ENCODE data around the gene C2CD4D. TPM values are rescaled to one million over a fixed set of nuclear protein-coding genes. Genes with fewer than 3 reads are reported as not detected.

Gene C2CD4D
- total and polyA plus RNA-seq, 7 experiments from 2014 or later, result 0.18 to 0.87 (median 0.34) TPM; not detected in 4

GRCh38 chr1:151798571-151798970 lies 41.0 kb downstream of the C2CD4D start:
- no peaks in the 10 kb centered on the region for H3K27me3 ChIP-seq (ENCODE audit: control insufficient read depth in 2 of 2, insufficient read depth in 2 of 2, low read length in 2 of 2)
- Mint-ChIP-seq H3K4me1 (peaks cover 0 to 11% (median 9%) of the 10 kb centered on the region in 7 donors), H3K27me3 (peaks cover 0 to 21% (median 6%) of the 10 kb centered on the region in 5 donors), H3K4me3 (no peak overlapping the region), H3K27ac (no peak overlapping the region), H3K9me3 (peaks cover 0 to 1% (median 0%) of the 10 kb centered on the region in 11 donors), H3K36me3 (peaks cover 0 to 20% (median 5%) of the 10 kb centered on the region in 5 donors)
- H3K36me3 ChIP-seq (ENCODE audit: control insufficient read depth in 2 of 3, insufficient read depth in 3 of 3, low read length in 3 of 3), result no peaks in the 10 kb centered on the region
- POLR2A ChIA-PET, result interaction anchor here (0.6 to 1.6 kb wide), 3 partner anchors 10 to 1830 kb away, joined by 3 to 7 read pairs (median 3); no protein-coding TSS in a partner anchor
- intact Hi-C loops (cut with micrococcal nuclease), result no loop called here
- no peak overlapping the region for H3K4me3 ChIP-seq (ENCODE audit: low read length)
- no peaks in the 10 kb centered on the region for H3K4me1 ChIP-seq (ENCODE audit: control insufficient read depth in 2 of 2, insufficient read depth in 2 of 2, low read length in 2 of 2)
- H3K27ac ChIP-seq (ENCODE audit: low read depth, low read length), result no peak overlapping the region
- CTCF ChIA-PET, result no interaction called here
- ATAC-seq, result no peak
- DNase-seq, result no peak
- H3K9me3 ChIP-seq (ENCODE audit: control insufficient read depth in 2 of 3, low read length in 3 of 3), result no peaks in the 10 kb centered on the region

GRCh38 chr1:151790940-151791651 lies 48.5 kb downstream of the C2CD4D start:
- H3K36me3 ChIP-seq (ENCODE audit: control insufficient read depth in 2 of 3, insufficient read depth in 3 of 3, low read length in 3 of 3), result peaks cover 0 to 5% (median 0%) of the 10 kb centered on the region in 3 experiments
- peaks cover 0 to 2% (median 0%) of the 10 kb centered on the region in 5 donors for H3K27me3 Mint-ChIP-seq
- no peak for ATAC-seq
- H3K4me1 ChIP-seq (ENCODE audit: control insufficient read depth in 2 of 2, insufficient read depth in 2 of 2, low read length in 2 of 2), result peaks cover 0 to 14% of the 10 kb centered on the region in 2 donors
- H3K27me3 ChIP-seq (ENCODE audit: control insufficient read depth in 2 of 2, insufficient read depth in 2 of 2, low read length in 2 of 2), result no peaks in the 10 kb centered on the region
- DNase-seq, result peak in 3 of 9 donors; percentile 3 to 29 (median 5)
- H3K9me3 Mint-ChIP-seq, result peaks cover 0 to 3% (median 0%) of the 10 kb centered on the region in 11 donors
- H3K9me3 ChIP-seq (ENCODE audit: control insufficient read depth in 2 of 3, low read length in 3 of 3), result no peaks in the 10 kb centered on the region
- peak overlapping the region; percentile 91 to 99 (median 97) for H3K4me3 Mint-ChIP-seq
- intact Hi-C loops (cut with micrococcal nuclease), result loop anchor here (1.0 to 5.0 kb wide), 13 partner anchors 28 to 510 kb away; partner anchors contain the start of genes MRPL9 (in 2 of the 2), RIIAD1 (in 2 of the 2), C2CD4D (in 1 of the 2) and POGZ (in 1 of the 2)
- POLR2A ChIA-PET, result interaction anchor here (1.0 to 3.7 kb wide), 4 partner anchors 28 to 75 kb away, joined by 3 to 24 read pairs (median 5); partner anchors contain the start of gene MRPL9
- H3K36me3 Mint-ChIP-seq, result peaks cover 0 to 6% (median 4%) of the 10 kb centered on the region in 5 donors
- H3K27ac ChIP-seq (ENCODE audit: low read depth, low read length), result peak overlapping the region; percentile 60
- CTCF ChIA-PET, result interaction anchor here (0.6 kb wide), 1 partner anchor 321 kb away, joined by 10 read pairs; no protein-coding TSS in a partner anchor
- peaks cover 6 to 38% (median 30%) of the 10 kb centered on the region in 7 donors for H3K4me1 Mint-ChIP-seq
- H3K4me3 ChIP-seq (ENCODE audit: low read length), result peak overlapping the region; percentile 88
- H3K27ac Mint-ChIP-seq, result peak overlapping the region; percentile 75 to 93 (median 89)

GRCh38 chr1:151790071-151790939 lies 49.3 kb downstream of the C2CD4D start, which contains the start of gene TDRKH:
Gene TDRKH, minus strand, starts transcription at chr1:151790500. Its CDS starts 7,478 bp downstream, at chr1:151783022.
- peak within 1 kb of the TSS; percentile 75 to 93 (median 89) for H3K27ac Mint-ChIP-seq
- Histone ChIP-seq H3K36me3 (ENCODE audit: control insufficient read depth in 2 of 3, insufficient read depth in 3 of 3, low read length in 3 of 3) (peaks cover 0 to 5% (median 0%) of the 10 kb centered on the region in 3 experiments), H3K27me3 (ENCODE audit: control insufficient read depth in 2 of 2, insufficient read depth in 2 of 2, low read length in 2 of 2) (no peaks in the 10 kb centered on the region), H3K9me3 (ENCODE audit: control insufficient read depth in 2 of 3, low read length in 3 of 3) (no peaks in the 10 kb centered on the region), H3K4me3 (ENCODE audit: low read length) (peak within 1 kb of the TSS; percentile 88), H3K27ac (ENCODE audit: low read depth, low read length) (peak within 1 kb of the TSS; percentile 60), H3K4me1 (ENCODE audit: control insufficient read depth in 2 of 2, insufficient read depth in 2 of 2, low read length in 2 of 2) (peaks cover 0 to 14% of the 10 kb centered on the region in 2 donors)
- H3K9me3 Mint-ChIP-seq, result peaks cover 0 to 3% (median 0%) of the 10 kb centered on the region in 11 donors
- intact Hi-C loops (cut with micrococcal nuclease), result loop anchor here (1.0 to 5.0 kb wide), 13 partner anchors 27 to 510 kb away; partner anchors contain the start of genes MRPL9 (in 2 of the 2), RIIAD1 (in 2 of the 2), C2CD4D (in 1 of the 2) and POGZ (in 1 of the 2)
- DNase-seq (peak; percentile 93 to 99 (median 99)), ATAC-seq (peak; percentile 97)
- CTCF ChIA-PET, result interaction anchor here (0.6 to 1.3 kb wide), 6 partner anchors 13 to 328 kb away, joined by 3 to 10 read pairs (median 4); partner anchors contain the start of gene MRPL9
- peaks cover 0 to 2% (median 0%) of the 10 kb centered on the region in 5 donors for H3K27me3 Mint-ChIP-seq
- POLR2A ChIA-PET, result interaction anchor here (0.5 to 3.7 kb wide), 9 partner anchors 11 to 285 kb away, joined by 3 to 24 read pairs (median 3); partner anchors contain the start of gene MRPL9
- peaks cover 6 to 38% (median 30%) of the 10 kb centered on the region in 7 donors for H3K4me1 Mint-ChIP-seq
- peak within 1 kb of the TSS; percentile 91 to 99 (median 97) for H3K4me3 Mint-ChIP-seq
- H3K36me3 Mint-ChIP-seq, result peaks cover 0 to 6% (median 4%) of the 10 kb centered on the region in 5 donors

Other genes with a start within 250 kb of the C2CD4D start
- 10 to 100 TPM; 25.5 to 42.1 (median 41.0) TPM for gene SNX27, start 227.8 kb downstream of the C2CD4D start, total RNA-seq
- gene SNX27, start 227.8 kb downstream of the C2CD4D start, polyA plus RNA-seq, result 10 to 100 TPM; 11.7 to 14.7 TPM
- gene CELF3, start 123.0 kb downstream of the C2CD4D start, total RNA-seq, result not detected
- not detected for gene CELF3, start 123.0 kb downstream of the C2CD4D start, polyA plus RNA-seq
- gene RIIAD1, start 118.3 kb downstream of the C2CD4D start, total RNA-seq, result not detected
- not detected for gene RIIAD1, start 118.3 kb downstream of the C2CD4D start, polyA plus RNA-seq
- 100 to 1,000 TPM in 2 of 5 experiments, 10 to 100 TPM in 3; 77.0 to 133 (median 81.5) TPM for gene MRPL9, start 76.3 kb downstream of the C2CD4D start, total RNA-seq
- 100 to 1,000 TPM; 127 to 168 TPM for gene MRPL9, start 76.3 kb downstream of the C2CD4D start, polyA plus RNA-seq
- gene TDRKH, start 49.3 kb downstream of the C2CD4D start, total RNA-seq, result 10 to 100 TPM in 3 of 5 experiments, 1 to 10 TPM in 2; 7.7 to 23.1 (median 17.0) TPM
- gene TDRKH, start 49.3 kb downstream of the C2CD4D start, polyA plus RNA-seq, result 10 to 100 TPM; 17.4 to 18.7 TPM
- gene LINGO4, start 34.4 kb downstream of the C2CD4D start, total RNA-seq, result under 1 TPM in 2 of 5 experiments, not detected in 3; 0.07 to 0.24 TPM
- gene LINGO4, start 34.4 kb downstream of the C2CD4D start, polyA plus RNA-seq, result not detected
- gene RORC, start 8.0 kb downstream of the C2CD4D start, total RNA-seq, result 1 to 10 TPM in 1 of 5 experiments, under 1 TPM in 4; 0.16 to 2.5 (median 0.21) TPM
- gene RORC, start 8.0 kb downstream of the C2CD4D start, polyA plus RNA-seq, result under 1 TPM in 1 of 2 donors, not detected in 1; 0.37 TPM
- not detected for gene THEM5, start 13.9 kb upstream of the C2CD4D start, total RNA-seq
- not detected for gene THEM5, start 13.9 kb upstream of the C2CD4D start, polyA plus RNA-seq
- 100 to 1,000 TPM in 2 of 5 experiments, 10 to 100 TPM in 3; 37.6 to 143 (median 44.6) TPM for gene THEM4, start 69.7 kb upstream of the C2CD4D start, total RNA-seq
- gene THEM4, start 69.7 kb upstream of the C2CD4D start, polyA plus RNA-seq, result 100 to 1,000 TPM; 113 to 122 TPM
- 100 to 1,000 TPM; 131 to 361 (median 143) TPM for gene S100A10, start 154.0 kb upstream of the C2CD4D start, total RNA-seq
- 100 to 1,000 TPM; 458 to 492 TPM for gene S100A10, start 154.0 kb upstream of the C2CD4D start, polyA plus RNA-seq
- gene S100A11, start 197.2 kb upstream of the C2CD4D start, total RNA-seq, result 100 to 1,000 TPM in 2 of 5 experiments, 10 to 100 TPM in 3; 28.6 to 442 (median 96.5) TPM
- 100 to 1,000 TPM; 189 to 210 TPM for gene S100A11, start 197.2 kb upstream of the C2CD4D start, polyA plus RNA-seq
- not detected for gene TCHHL1, start 249.2 kb upstream of the C2CD4D start, total RNA-seq
- not detected for gene TCHHL1, start 249.2 kb upstream of the C2CD4D start, polyA plus RNA-seq